A549 treated with Hydrocortisone at 1 μM for 4 hours (cell line): ENCODE results near the gene CABCOCO1. TPM values are rescaled to one million over a fixed set of nuclear protein-coding genes. Genes with fewer than 3 reads are reported as not detected.

Experiments
- total RNA-seq: library from RNA; stranded (reverse); fragments of 200-300 nt; extraction: Qiagen RNA extraction; gene quantifications from 5 replicates; pipeline ENCODE4 v1.2.3, GENCODE V29; 2022

The CABCOCO1 gene, protein sequence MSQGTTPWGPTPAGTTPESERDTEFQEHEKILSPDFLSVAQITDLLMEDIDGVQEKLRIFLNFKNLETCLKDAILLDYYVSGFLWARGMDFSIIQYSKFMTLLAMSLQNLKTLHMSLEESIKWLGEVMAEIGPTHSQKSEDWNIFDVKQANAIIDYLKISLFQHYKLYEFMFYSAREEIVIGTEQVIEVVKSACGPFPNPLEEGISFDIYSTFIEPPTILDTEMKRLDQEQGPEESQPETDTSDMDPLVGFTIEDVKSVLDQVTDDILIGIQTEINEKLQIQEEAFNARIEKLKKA
- 0.13 to 0.79 TPM (median 0.14 TPM) in 5 replicates for total RNA-seq

DNA sequence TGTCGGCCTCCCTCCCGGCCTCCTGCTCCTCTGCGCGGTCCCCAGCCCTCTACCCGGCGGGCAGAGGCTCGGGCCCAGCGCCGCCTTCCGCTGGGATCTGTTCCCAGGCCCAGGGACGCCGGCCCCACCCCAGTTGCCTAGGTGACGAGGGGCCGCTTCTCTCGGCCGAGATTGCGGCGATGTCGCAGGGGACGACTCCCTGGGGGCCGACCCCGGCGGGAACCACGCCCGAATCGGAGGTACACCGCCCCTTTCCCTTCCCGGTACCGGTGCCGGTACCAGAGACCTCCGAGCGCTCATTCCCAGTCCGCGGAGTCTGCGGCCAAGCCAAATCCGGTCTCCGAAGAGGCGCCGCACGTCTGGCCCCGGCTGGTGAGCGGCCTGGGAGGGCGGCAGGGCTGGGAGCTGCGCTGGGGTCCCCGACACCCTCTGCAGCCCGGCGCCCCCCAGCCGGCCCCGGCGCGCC, at the start of gene CABCOCO1:
Gene CABCOCO1 (plus strand): TSS at position 136 of the 466 bp plus-strand sequence. CDS start 44 bp downstream, at position 180.

Other genes with a start within 250 kb of the CABCOCO1 start
- gene TMEM26, start 209.5 kb upstream of the CABCOCO1 start, total RNA-seq: 0.01 to 0.07 TPM (median 0.05 TPM) in 4 of 5 replicates, not detected in the other
- gene ARID5B, start 238.8 kb downstream of the CABCOCO1 start, total RNA-seq: 1.4 to 2.7 TPM (median 1.7 TPM) in 5 replicates